Activated CD8-positive, alpha-beta memory T cell treated with anti-CD3 and anti-CD28 coated beads, Interleukin-2, amount 50 U/mL, for 1 hour (primary cell): ENCODE results near the gene CLEC19A.

ENCODE experiments used
- DNase-seq: peaks from one replicate; pipeline ENCODE4 v3.0.0-alpha.2; 2020; ENCODE audit errors: extremely low read depth

CLEC19A gene

GRCh38 chr16:19285431-19285830, at the start of gene CLEC19A:
TSS of gene CLEC19A (plus strand) at chr16:19285731. CDS start at chr16:19285852, 121 bp downstream.
- DNase-seq = no peak

GRCh38 chr16:19235886-19236285, 49.6 kb upstream of the CLEC19A start:
- no peak for DNase-seq

- DNase-seq = no peak
These were observed 48.8 kb upstream of the CLEC19A start for GRCh38 chr16:19236561-19237209.

GRCh38 chr16:19238406-19238805, 47.1 kb upstream of the CLEC19A start:
- no peak for DNase-seq

- no peak for DNase-seq
These were observed 45.9 kb upstream of the CLEC19A start for GRCh38 chr16:19239511-19240155.

- no peak for DNase-seq
These were observed 45.0 kb upstream of the CLEC19A start for GRCh38 chr16:19240494-19240893.

- DNase-seq = no peak
These were observed 44.0 kb upstream of the CLEC19A start for GRCh38 chr16:19241512-19241911.

- no peak for DNase-seq
These were observed 43.3 kb upstream of the CLEC19A start for GRCh38 chr16:19242186-19242585.

GRCh38 chr16:19242987-19243575, 42.5 kb upstream of the CLEC19A start:
- DNase-seq = no peak

GRCh38 chr16:19245326-19245925, 40.1 kb upstream of the CLEC19A start:
- no peak for DNase-seq

GRCh38 chr16:19252904-19253303, 32.6 kb upstream of the CLEC19A start:
- DNase-seq = no peak

- DNase-seq = no peak
These were observed 30.9 kb upstream of the CLEC19A start for GRCh38 chr16:19254611-19255010.

- DNase-seq = no peak
These were observed 21.3 kb upstream of the CLEC19A start for GRCh38 chr16:19264123-19264673.

- no peak for DNase-seq
These were observed 20.1 kb upstream of the CLEC19A start for GRCh38 chr16:19265380-19265930.

GRCh38 chr16:19266774-19267173, 18.8 kb upstream of the CLEC19A start:
- DNase-seq = no peak

- no peak for DNase-seq
These were observed 16.4 kb upstream of the CLEC19A start for GRCh38 chr16:19269098-19269497.

- DNase-seq = no peak
These were observed 11.2 kb upstream of the CLEC19A start for GRCh38 chr16:19274165-19274797.

- no peak for DNase-seq
These were observed 7.1 kb upstream of the CLEC19A start for GRCh38 chr16:19278403-19278802.

GRCh38 chr16:19281246-19281645, 4.3 kb upstream of the CLEC19A start:
- no peak for DNase-seq

GRCh38 chr16:19282101-19282500, 3.4 kb upstream of the CLEC19A start:
- DNase-seq = no peak

GRCh38 chr16:19283637-19284036, 1.9 kb upstream of the CLEC19A start:
- no peak for DNase-seq

- DNase-seq = no peak
These were observed 1.3 kb upstream of the CLEC19A start for GRCh38 chr16:19284207-19284606.
